Measurements from ENCODE around the gene TANK.

DNA sequence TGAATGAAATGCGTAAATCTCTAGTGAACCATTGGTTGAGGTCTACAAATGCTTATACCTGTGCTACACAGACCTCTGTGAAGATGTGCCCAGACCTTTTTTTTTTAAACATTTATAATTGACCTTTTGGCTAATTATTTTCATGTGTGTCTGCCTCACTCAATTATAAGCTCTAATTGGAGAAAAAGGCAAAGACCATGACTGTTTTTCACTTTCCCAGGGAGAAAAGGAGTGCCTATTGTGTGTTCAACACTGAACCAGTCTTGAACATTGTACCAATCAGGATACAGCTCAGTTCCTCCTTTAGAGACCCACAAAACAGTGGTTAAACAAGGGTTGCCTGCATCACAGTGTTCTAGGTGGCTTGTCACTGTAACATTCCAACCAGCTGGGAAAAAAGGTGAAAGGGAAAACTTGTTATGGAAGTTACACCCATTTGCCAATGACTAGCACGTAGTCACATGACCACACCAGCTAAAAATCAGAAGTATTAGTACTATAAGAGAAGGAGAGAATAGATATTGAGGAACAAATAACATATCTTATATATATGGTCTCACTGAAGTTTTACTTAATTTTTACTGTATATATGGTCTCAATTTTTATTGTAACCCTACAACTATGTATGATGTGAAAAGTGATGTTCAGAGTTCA lies 13.4 kb downstream of the TANK start:
- TF ChIP-seq, protein P1, sequence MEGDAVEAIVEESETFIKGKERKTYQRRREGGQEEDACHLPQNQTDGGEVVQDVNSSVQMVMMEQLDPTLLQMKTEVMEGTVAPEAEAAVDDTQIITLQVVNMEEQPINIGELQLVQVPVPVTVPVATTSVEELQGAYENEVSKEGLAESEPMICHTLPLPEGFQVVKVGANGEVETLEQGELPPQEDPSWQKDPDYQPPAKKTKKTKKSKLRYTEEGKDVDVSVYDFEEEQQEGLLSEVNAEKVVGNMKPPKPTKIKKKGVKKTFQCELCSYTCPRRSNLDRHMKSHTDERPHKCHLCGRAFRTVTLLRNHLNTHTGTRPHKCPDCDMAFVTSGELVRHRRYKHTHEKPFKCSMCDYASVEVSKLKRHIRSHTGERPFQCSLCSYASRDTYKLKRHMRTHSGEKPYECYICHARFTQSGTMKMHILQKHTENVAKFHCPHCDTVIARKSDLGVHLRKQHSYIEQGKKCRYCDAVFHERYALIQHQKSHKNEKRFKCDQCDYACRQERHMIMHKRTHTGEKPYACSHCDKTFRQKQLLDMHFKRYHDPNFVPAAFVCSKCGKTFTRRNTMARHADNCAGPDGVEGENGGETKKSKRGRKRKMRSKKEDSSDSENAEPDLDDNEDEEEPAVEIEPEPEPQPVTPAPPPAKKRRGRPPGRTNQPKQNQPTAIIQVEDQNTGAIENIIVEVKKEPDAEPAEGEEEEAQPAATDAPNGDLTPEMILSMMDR (IDR thresholded peaks at IDR 0.05; ENCODE audit: extremely low read depth in 1 of 2, insufficient read depth in 1 of 2, low read depth in 1 of 2, low read length in 2 of 2): no peak
- TF ChIP-seq POLR2AphosphoS5 (IDR thresholded peaks at IDR 0.05; ENCODE audit: insufficient read depth, low read depth, low read length) (no peak), FOS (IDR thresholded peaks at IDR 0.05; ENCODE audit: borderline replicate concordance, insufficient read depth, low read length) (no peak), POLR2A (IDR thresholded peaks at IDR 0.05; ENCODE audit: low read depth, low read length) (no peak), JUN (IDR thresholded peaks at IDR 0.05; ENCODE audit: borderline replicate concordance, insufficient read depth, insufficient read length, low read depth) (no peak), EZH2 (IDR thresholded peaks at IDR 0.05; ENCODE audit: borderline replicate concordance, low read depth, low read length, severe bottlenecking) (no peak), GATA2 (IDR thresholded peaks at IDR 0.05; ENCODE audit: insufficient read depth, insufficient read length, low read depth, low read length) (no peak), MYC (IDR thresholded peaks at IDR 0.05; ENCODE audit: low read depth, low read length) (no peak)
- TF ChIP-seq, protein P2, sequence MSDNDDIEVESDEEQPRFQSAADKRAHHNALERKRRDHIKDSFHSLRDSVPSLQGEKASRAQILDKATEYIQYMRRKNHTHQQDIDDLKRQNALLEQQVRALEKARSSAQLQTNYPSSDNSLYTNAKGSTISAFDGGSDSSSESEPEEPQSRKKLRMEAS (IDR thresholded peaks at IDR 0.05; ENCODE audit: insufficient read depth, insufficient read length): no peak
